CD14-positive monocyte (primary cell): ENCODE measurements around the gene THAP2. TPM values are rescaled to one million over a fixed set of nuclear protein-coding genes. Genes with fewer than 3 reads are reported as not detected.

Source experiments
- DNase-seq, 3 donors: peaks; one replicate each; pipeline ENCODE4 v3.0.0-alpha.2; 2011 to 2022
- H2AFZ ChIP-seq: 2 replicates; pipeline ENCODE4 v1.6.0; 2012; ENCODE audit warnings: mild to moderate bottlenecking, low read depth, low read length, inconsistent platforms; ENCODE audit not compliant: insufficient read depth, poor library complexity, severe bottlenecking
- H3K27ac ChIP-seq, 2 donors: 1 replicate in 1 of 2; 2 replicates in 1 of 2; pipeline ENCODE4 v1.5.1; 2012 to 2013; ENCODE audit warnings: low read length in 2 of 2, control low read depth in 1 of 2, inconsistent platforms in 1 of 2, low read depth in 1 of 2, mild to moderate bottlenecking in 1 of 2
- H3K27me3 ChIP-seq, 2 donors: one replicate each; pipeline versions ENCODE4 v1.6.0 to v1.6.1; 2011 to 2013; ENCODE audit warnings: low read length in 2 of 2; ENCODE audit not compliant: control insufficient read depth in 2 of 2, insufficient read depth in 2 of 2
- H3K36me3 ChIP-seq, 2 donors: replicated peaks in 1 of 2; 1 replicate in 1 of 2; 2 replicates in 1 of 2; pipeline versions ENCODE4 v1.5.1 to v1.6.1; 2012 to 2013; ENCODE audit warnings: low read length in 2 of 2, control low read depth in 1 of 2, inconsistent platforms in 1 of 2, mild to moderate bottlenecking in 1 of 2; ENCODE audit not compliant: insufficient read depth in 2 of 2, control insufficient read depth in 1 of 2
- H3K4me1 ChIP-seq, 2 donors: 1 replicate in 1 of 2; 2 replicates in 1 of 2; pipeline versions ENCODE4 v1.5.1 to v1.6.1; 2012 to 2013; ENCODE audit warnings: low read length in 2 of 2, control low read depth in 1 of 2, inconsistent platforms in 1 of 2, mild to moderate bottlenecking in 1 of 2, moderate library complexity in 1 of 2; ENCODE audit not compliant: insufficient read depth in 2 of 2, control insufficient read depth in 1 of 2
- H3K4me2 ChIP-seq: replicated peaks from 2 replicates; pipeline ENCODE3; 2012; ENCODE audit warnings: low read length, moderate library complexity, mild to moderate bottlenecking; ENCODE audit not compliant: poor library complexity, severe bottlenecking; ENCODE audit errors: extremely low read depth
- H3K4me3 ChIP-seq, 3 experiments: fragments of 200-600 bp in 1 of 3; sonication (generic) in 1 of 3; replicated peaks in 1 of 3; 1 replicate in 2 of 3; 2 replicates in 1 of 3; pipeline ENCODE4 v1.5.1; 2011 to 2013; ENCODE audit warnings: low read length in 3 of 3, mild to moderate bottlenecking in 3 of 3, control low read depth in 2 of 3, low read depth in 2 of 3, inconsistent platforms in 1 of 3, moderate library complexity in 1 of 3
- H3K79me2 ChIP-seq: 2 replicates; pipeline ENCODE4 v1.6.0; 2012; ENCODE audit warnings: mild to moderate bottlenecking, control low read depth, inconsistent platforms, low read length, moderate library complexity; ENCODE audit not compliant: insufficient read depth
- H3K9ac ChIP-seq: 2 replicates; pipeline ENCODE4 v1.6.0; 2017; ENCODE audit warnings: low read length, mild to moderate bottlenecking; ENCODE audit not compliant: insufficient read depth, poor library complexity, severe bottlenecking
- H3K9me3 ChIP-seq, 2 donors: replicated peaks in 1 of 2; 1 replicate in 1 of 2; 2 replicates in 1 of 2; pipeline versions ENCODE4 v1.5.1 to v1.6.1; 2012 to 2013; ENCODE audit warnings: low read length in 2 of 2, control low read depth in 1 of 2; ENCODE audit not compliant: control insufficient read depth in 1 of 2, insufficient read depth in 1 of 2
- H4K20me1 ChIP-seq: 2 replicates; pipeline ENCODE4 v1.6.0; 2012; ENCODE audit warnings: mild to moderate bottlenecking, low read length, control low read depth, moderate library complexity; ENCODE audit not compliant: insufficient read depth
- H3K27ac Mint-ChIP-seq, 7 donors: one replicate each; pipeline ENCODE4 v1.8.0; 2020; ENCODE audit warnings: mild to moderate bottlenecking in 7 of 7, mixed read lengths in 7 of 7, moderate library complexity in 6 of 7, inconsistent platforms in 2 of 7
- H3K27me3 Mint-ChIP-seq, 3 donors: one replicate each; pipeline ENCODE4 v1.8.0; 2021 to 2022; ENCODE audit warnings: low read depth in 3 of 3, mild to moderate bottlenecking in 3 of 3, mixed read lengths in 3 of 3, moderate library complexity in 3 of 3, inconsistent platforms in 1 of 3
- H3K36me3 Mint-ChIP-seq, 2 donors: one replicate each; pipeline ENCODE4 v1.8.0; 2020; ENCODE audit warnings: mixed read lengths in 2 of 2, inconsistent platforms in 1 of 2, mild to moderate bottlenecking in 1 of 2
- H3K4me1 Mint-ChIP-seq: one replicate; pipeline ENCODE4 v1.8.0; 2020; ENCODE audit warnings: mild to moderate bottlenecking, mixed read lengths
- H3K4me3 Mint-ChIP-seq, 2 donors: one replicate each; pipeline ENCODE4 v1.8.0; 2020; ENCODE audit warnings: mild to moderate bottlenecking in 2 of 2, mixed read lengths in 2 of 2, moderate library complexity in 1 of 2
- H3K9me3 Mint-ChIP-seq, 7 donors: one replicate each; pipeline ENCODE4 v1.8.0; 2020 to 2022; ENCODE audit warnings: mixed read lengths in 7 of 7, mild to moderate bottlenecking in 6 of 7, moderate library complexity in 6 of 7, inconsistent platforms in 2 of 7
- CTCF ChIP-seq: fragments of 200-600 bp; IDR thresholded peaks from one replicate; pipeline ENCODE4 v1.8.0; 2022; ENCODE audit warnings: antibody characterized with exemption, mild to moderate bottlenecking
- WGBS: methylation state at CpG from one replicate; pipeline ENCODE4 v1.1.5; 2013; ENCODE audit warnings: missing lambda C conversion rate; ENCODE audit not compliant: insufficient coverage; 5-methylcytosine and 5-hydroxymethylcytosine counted together
- intact Hi-C, 2 donors: fragments of 100-400 bp; cut with micrococcal nuclease; formaldehyde crosslinking; loops; one replicate each; pipeline versions ENCODE4 v1.15.0 to v1.15.1; 2023
- polyA plus RNA-seq, 3 donors: library from polyadenylated mRNA; depleted of rRNA in 1 of 3; unstranded in 2 of 3; stranded (reverse) in 1 of 3; fragments of 300-500 nt in 2 of 3; fragments of >200 nt in 1 of 3; fragmentation: Illumina TruSeq in 2 of 3; gene quantifications; 1 replicate in 2 of 3; 2 replicates in 1 of 3; pipeline ENCODE4 v1.2.3, GENCODE V29; 2012 to 2021

The THAP2 gene
- polyA plus RNA-seq, 3 donors: 3.5 to 16.3 (median 4.3) TPM

DNA sequence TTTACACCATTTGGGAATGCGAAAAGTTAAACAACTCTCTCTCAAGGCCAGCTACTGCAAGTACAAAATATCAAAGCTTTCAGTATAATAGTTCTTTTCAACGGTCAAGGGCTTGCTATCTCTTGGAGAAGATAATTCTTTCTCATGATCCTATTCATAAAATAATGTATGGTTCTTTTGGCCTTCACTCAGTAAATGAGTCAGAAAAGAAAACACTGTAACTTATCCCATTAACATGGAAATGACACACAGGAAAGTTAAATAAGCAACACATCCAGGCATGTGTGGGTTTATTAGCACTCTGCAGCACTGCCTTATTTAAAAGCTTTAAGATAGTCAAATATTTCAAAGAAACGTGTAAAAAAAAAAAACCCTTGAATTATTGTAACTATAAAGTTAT is 37.3 kb upstream of the THAP2 start:
- H3K4me1 Mint-ChIP-seq: peaks cover 5% of the 10 kb centered on the region
- Histone ChIP-seq H3K9me3 (no peaks in the 10 kb centered on the region), H3K9ac (no peak overlapping the region), H3K4me2 (no peak overlapping the region), H3K4me1 (peaks cover 0 to 9% of the 10 kb centered on the region in 2 donors), H3K36me3 (peaks cover 94 to 99% of the 10 kb centered on the region in 2 donors), H3K27ac (peak overlapping the region in 1 of 2 donors; percentile 59), H3K79me2 (peaks cover 18% of the 10 kb centered on the region), H2AFZ (no peak overlapping the region), H4K20me1 (peaks cover 89% of the 10 kb centered on the region), H3K27me3 (no peaks in the 10 kb centered on the region), H3K4me3 (no peak overlapping the region)
- H3K36me3 Mint-ChIP-seq: peaks cover 69 to 91% of the 10 kb centered on the region in 2 donors
- H3K27me3 Mint-ChIP-seq: peaks cover 0 to 3% (median 0%) of the 10 kb centered on the region in 3 donors
- intact Hi-C loops: no loop called here
- TF ChIP-seq CTCF: no peak
- no peak for DNase-seq
- no peak overlapping the region for H3K4me3 Mint-ChIP-seq
- WGBS: no CpG with 5 or more reads among the region's 3 CpGs
- no peaks in the 10 kb centered on the region for H3K9me3 Mint-ChIP-seq
- H3K27ac Mint-ChIP-seq: peak overlapping the region in 3 of 7 donors; percentile 35 to 53 (median 40)

- no peaks in the 10 kb centered on the region for H3K9me3 Mint-ChIP-seq
- peaks cover 5% of the 10 kb centered on the region for H3K4me1 Mint-ChIP-seq
- H2AFZ ChIP-seq: no peak overlapping the region
- no peak overlapping the region for H3K4me3 Mint-ChIP-seq
- H3K79me2 ChIP-seq: peaks cover 18% of the 10 kb centered on the region
- H3K27ac Mint-ChIP-seq: no peak overlapping the region
- no peaks in the 10 kb centered on the region for H3K27me3 ChIP-seq
- no peak for TF ChIP-seq CTCF
- no peaks in the 10 kb centered on the region for H3K9me3 ChIP-seq
- intact Hi-C loops: no loop called here
- peaks cover 88% of the 10 kb centered on the region for H4K20me1 ChIP-seq
- peak overlapping the region in 1 of 2 donors; percentile 22 for H3K27ac ChIP-seq
- H3K4me3 ChIP-seq: no peak overlapping the region
- no peak overlapping the region for H3K9ac ChIP-seq
- DNase-seq: no peak
- H3K4me2 ChIP-seq: no peak overlapping the region
- H3K36me3 ChIP-seq: peaks cover 94 to 99% of the 10 kb centered on the region in 2 donors
- 100% methylated on average over 1 of the region's 2 CpGs for WGBS
- no peaks in the 10 kb centered on the region for H3K27me3 Mint-ChIP-seq
- H3K36me3 Mint-ChIP-seq: peaks cover 69 to 91% of the 10 kb centered on the region in 2 donors
- H3K4me1 ChIP-seq: peaks cover 0 to 9% of the 10 kb centered on the region in 2 donors
These were observed 36.6 kb upstream of the THAP2 start for GRCh38 chr12:71627438-71628002.
